Astrocyte (in vitro differentiated cells and primary cell): ENCODE data around the gene RTN1.

Source experiments
- EZH2 ChIP-seq: IDR thresholded peaks from 2 replicates; pipeline ENCODE4 v1.6.1; 2012; ENCODE audit warnings: mild to moderate bottlenecking, low read length, inconsistent platforms; ENCODE audit not compliant: insufficient read depth
- TF ChIP-seq, protein P1 (sequence below): IDR thresholded peaks from 2 replicates; pipeline ENCODE4 v1.5.1; 2011; ENCODE audit warnings: low read depth, mild to moderate bottlenecking, inconsistent platforms, low read length, moderate library complexity; ENCODE audit not compliant: insufficient read depth

DNA sequence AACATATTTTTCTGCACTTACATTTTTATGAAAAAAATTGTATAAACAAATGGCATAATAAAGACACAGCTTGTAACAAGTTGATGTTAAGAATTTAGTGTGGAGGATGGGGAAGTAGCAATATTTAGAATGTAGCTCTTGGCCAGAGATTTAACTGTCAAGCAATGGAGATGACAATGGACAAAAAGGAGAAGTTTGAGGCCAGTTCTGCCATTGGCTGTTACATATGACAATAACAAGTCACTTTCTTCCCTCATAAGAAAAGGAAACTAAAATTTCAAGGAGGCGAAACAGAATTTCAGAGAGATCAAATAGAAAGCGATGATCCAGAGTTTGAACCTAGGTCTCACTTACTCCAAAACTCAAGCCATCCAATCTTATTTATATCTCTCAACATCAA lies 171.1 kb downstream of the RTN1 start:
- TF ChIP-seq, protein P1, sequence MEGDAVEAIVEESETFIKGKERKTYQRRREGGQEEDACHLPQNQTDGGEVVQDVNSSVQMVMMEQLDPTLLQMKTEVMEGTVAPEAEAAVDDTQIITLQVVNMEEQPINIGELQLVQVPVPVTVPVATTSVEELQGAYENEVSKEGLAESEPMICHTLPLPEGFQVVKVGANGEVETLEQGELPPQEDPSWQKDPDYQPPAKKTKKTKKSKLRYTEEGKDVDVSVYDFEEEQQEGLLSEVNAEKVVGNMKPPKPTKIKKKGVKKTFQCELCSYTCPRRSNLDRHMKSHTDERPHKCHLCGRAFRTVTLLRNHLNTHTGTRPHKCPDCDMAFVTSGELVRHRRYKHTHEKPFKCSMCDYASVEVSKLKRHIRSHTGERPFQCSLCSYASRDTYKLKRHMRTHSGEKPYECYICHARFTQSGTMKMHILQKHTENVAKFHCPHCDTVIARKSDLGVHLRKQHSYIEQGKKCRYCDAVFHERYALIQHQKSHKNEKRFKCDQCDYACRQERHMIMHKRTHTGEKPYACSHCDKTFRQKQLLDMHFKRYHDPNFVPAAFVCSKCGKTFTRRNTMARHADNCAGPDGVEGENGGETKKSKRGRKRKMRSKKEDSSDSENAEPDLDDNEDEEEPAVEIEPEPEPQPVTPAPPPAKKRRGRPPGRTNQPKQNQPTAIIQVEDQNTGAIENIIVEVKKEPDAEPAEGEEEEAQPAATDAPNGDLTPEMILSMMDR, result no peak
- no peak for TF ChIP-seq EZH2
